Neural crest cell (in vitro differentiated cells): ENCODE measurements around the gene SAP30BP. TPM values are rescaled to one million over a fixed set of nuclear protein-coding genes. Genes with fewer than 3 reads are reported as not detected.

Experiments
- DNase-seq: peaks from one replicate; pipeline ENCODE4 v3.0.0; 2021; ENCODE audit warnings: low read depth, mixed read lengths, low spot score
- H3K27ac Mint-ChIP-seq: one replicate; pipeline ENCODE4 v1.8.0; 2021; ENCODE audit warnings: mild to moderate bottlenecking, mixed read lengths; ENCODE audit not compliant: unreplicated experiment
- H3K27me3 Mint-ChIP-seq: 2 replicates; pipeline ENCODE4 v1.8.0; 2021; ENCODE audit warnings: low read depth, mild to moderate bottlenecking, mixed read lengths
- H3K36me3 Mint-ChIP-seq: 2 replicates; pipeline ENCODE4 v1.8.0; 2021; ENCODE audit warnings: low read depth, mild to moderate bottlenecking, mixed read lengths
- H3K4me1 Mint-ChIP-seq: 2 replicates; pipeline ENCODE4 v1.8.0; 2021; ENCODE audit warnings: mixed read lengths
- H3K4me3 Mint-ChIP-seq: one replicate; pipeline ENCODE4 v1.8.0; 2021; ENCODE audit warnings: mild to moderate bottlenecking, mixed read lengths
- H3K9me3 Mint-ChIP-seq: 2 replicates; pipeline ENCODE4 v1.8.0; 2021; ENCODE audit warnings: mixed read lengths
- total RNA-seq: library from RNA; stranded (reverse); gene quantifications from 2 replicates; pipeline ENCODE4 v1.2.1, GENCODE V29; 2021
- TF ChIP-seq, protein P1 (sequence below): fragments of 200-600 bp; sonication (generic); conservative IDR thresholded peaks from 2 replicates; pipeline ENCODE4 v1.5.0; 2021; ENCODE audit warnings: antibody characterized with exemption, mild to moderate bottlenecking

Gene SAP30BP
- total RNA-seq, 1 donor from 2014 or later: 113 TPM

DNA sequence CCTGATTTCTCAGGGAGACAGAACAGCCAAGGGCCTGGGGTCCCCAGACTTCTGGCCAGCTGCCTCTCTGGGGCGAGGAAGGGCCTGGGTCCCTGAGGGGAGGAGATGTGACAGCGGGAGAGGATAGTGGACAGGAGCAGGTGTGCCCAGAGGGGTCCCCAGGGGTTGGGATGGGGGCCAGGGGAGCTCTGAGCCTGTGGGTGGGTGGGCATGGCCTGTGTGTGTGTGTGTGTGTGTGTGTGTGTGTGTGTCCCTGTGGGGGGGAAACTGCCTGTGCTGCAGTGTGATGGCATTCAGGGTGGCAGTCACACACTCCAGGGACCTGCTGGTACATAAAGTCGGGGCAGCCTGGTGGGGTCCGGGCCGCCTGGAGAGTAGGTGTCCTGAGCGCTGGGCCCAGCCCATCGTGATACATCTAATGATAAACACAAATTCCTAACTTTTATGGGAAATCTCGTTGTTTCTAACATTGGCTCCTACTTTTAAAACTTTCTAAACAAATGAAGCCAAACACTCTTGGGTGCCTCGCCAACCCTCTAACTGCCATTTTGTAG lies 55.5 kb downstream of the SAP30BP start:
- H3K4me1 Mint-ChIP-seq: no peaks in the 10 kb centered on the region
- H3K36me3 Mint-ChIP-seq: no peaks in the 10 kb centered on the region
- no peaks in the 10 kb centered on the region for H3K9me3 Mint-ChIP-seq
- peaks cover 49% of the 10 kb centered on the region for H3K27me3 Mint-ChIP-seq
- DNase-seq: no peak
- TF ChIP-seq, protein P1, sequence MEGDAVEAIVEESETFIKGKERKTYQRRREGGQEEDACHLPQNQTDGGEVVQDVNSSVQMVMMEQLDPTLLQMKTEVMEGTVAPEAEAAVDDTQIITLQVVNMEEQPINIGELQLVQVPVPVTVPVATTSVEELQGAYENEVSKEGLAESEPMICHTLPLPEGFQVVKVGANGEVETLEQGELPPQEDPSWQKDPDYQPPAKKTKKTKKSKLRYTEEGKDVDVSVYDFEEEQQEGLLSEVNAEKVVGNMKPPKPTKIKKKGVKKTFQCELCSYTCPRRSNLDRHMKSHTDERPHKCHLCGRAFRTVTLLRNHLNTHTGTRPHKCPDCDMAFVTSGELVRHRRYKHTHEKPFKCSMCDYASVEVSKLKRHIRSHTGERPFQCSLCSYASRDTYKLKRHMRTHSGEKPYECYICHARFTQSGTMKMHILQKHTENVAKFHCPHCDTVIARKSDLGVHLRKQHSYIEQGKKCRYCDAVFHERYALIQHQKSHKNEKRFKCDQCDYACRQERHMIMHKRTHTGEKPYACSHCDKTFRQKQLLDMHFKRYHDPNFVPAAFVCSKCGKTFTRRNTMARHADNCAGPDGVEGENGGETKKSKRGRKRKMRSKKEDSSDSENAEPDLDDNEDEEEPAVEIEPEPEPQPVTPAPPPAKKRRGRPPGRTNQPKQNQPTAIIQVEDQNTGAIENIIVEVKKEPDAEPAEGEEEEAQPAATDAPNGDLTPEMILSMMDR: no peak
- no peak overlapping the region for H3K4me3 Mint-ChIP-seq
- no peak overlapping the region for H3K27ac Mint-ChIP-seq

DNA sequence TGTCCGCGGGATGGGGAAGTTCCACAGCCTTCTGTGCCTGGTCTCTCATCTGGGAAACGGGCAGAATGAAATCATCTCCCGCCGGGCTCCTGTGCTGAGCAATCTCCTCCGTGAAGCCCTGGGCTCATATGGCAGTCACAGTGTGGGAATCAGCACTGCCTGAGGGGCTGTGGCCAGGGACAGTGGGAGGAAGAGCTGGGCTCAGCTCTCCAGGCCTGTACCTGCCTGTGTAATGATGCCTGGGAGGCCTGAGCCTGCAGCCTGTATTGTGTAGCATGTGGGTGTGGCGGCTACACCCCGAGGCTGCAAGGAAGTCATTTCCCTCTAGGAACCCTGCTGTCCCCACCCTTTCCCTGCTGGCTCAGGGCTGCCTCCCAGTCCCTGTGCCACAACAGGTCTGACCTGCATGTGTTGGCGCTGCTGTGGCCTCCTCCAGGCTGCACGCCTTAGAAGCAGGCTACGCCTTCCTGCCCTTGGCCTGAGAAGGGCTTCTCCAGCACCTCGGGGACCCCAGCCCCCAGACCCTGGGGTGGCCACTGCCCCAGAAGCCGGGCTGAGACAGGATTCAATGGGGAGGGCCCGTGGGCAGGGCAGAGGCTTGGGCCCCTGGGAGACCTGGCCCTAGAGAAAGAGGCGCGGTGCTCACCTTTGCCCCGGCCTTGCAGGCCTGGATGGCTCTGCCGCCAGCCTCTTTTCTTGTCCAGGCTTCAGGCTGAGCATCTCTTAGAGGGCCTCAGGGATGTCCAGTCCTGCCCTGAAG lies 56.2 kb downstream of the SAP30BP start:
- Mint-ChIP-seq H3K4me1 (no peaks in the 10 kb centered on the region), H3K27me3 (peaks cover 42% of the 10 kb centered on the region), H3K4me3 (no peak overlapping the region), H3K27ac (no peak overlapping the region), H3K36me3 (no peaks in the 10 kb centered on the region), H3K9me3 (no peaks in the 10 kb centered on the region)
- TF ChIP-seq, protein P1: no peak
- DNase-seq: no peak

DNA sequence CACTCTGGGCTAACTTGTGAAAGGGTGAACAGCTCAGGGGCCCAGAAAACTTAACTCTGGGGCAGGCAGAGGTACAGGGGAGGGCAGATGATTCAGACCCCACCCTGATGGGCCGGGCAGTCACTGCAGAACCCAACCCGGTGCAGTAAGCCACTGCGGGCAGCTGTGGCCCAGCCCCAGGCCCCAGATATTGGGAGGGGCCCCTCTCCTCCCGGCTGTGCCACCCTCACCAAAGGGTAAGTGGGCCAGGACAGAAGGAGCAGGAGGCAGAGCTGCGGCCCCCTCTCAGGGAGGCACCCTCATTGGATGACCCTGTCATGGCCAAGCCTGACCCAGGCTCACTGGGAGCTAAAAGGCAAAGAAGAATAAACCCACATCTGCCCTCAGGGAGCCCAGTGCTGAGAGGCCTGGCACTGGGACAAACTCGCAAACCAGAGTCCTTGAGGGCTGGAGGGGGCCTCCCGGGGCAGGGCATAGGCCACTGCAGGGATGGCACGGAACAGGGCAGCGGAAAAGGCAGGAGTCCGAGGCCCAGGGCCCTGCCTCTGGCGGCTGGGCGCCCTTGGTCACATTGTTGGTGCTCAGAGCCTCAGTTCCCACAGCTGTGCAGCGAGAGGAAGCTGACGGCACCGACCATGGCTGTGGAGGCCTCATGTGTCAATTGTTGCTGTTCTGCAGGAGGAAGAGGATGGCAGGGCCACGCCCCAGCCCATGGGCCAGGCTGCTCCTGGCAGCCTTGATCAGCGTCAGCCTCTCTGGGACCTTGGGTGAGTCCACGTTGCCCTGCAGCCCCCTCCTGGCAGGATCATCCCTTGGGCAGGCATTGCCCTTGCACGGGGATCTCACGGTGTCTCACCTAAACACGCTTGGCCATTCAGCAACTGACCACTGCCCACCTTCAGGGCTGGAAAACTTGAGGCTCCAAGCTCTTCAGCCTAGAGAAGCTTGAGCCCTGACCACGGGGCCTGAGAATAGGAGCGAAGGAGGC lies 57.2 kb downstream of the SAP30BP start:
- Mint-ChIP-seq H3K27ac (no peak overlapping the region), H3K4me3 (no peak overlapping the region)
- no peak for DNase-seq

DNA sequence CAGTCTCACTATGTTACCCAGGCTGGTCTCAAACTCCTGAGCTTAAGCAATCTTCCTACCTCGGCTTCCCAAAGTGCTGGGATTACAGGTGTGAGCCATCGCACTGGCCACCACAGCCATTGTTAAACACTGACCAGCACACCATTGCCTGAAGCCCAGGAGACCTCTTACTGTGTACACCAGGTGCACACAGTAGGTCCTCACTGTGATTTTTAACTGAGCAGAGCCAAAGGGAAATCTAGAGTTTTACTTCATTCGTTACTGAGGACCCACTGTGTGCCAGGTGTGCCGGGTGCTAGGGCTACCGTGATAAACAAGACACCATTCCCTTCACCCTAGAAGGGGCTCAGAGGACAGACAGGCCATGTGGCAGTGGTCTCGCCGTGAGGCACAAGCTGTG lies 58.4 kb downstream of the SAP30BP start:
- DNase-seq: no peak
- H3K27me3 Mint-ChIP-seq: peaks cover 21% of the 10 kb centered on the region
- no peak overlapping the region for H3K27ac Mint-ChIP-seq
- H3K4me3 Mint-ChIP-seq: no peak overlapping the region
- no peaks in the 10 kb centered on the region for H3K9me3 Mint-ChIP-seq
- TF ChIP-seq, protein P1: no peak
- no peaks in the 10 kb centered on the region for H3K4me1 Mint-ChIP-seq
- no peaks in the 10 kb centered on the region for H3K36me3 Mint-ChIP-seq

More for the DNA sequence above, 57.2 kb downstream of the SAP30BP start:
- Mint-ChIP-seq H3K4me1 (no peaks in the 10 kb centered on the region), H3K9me3 (no peaks in the 10 kb centered on the region), H3K36me3 (no peaks in the 10 kb centered on the region), H3K27me3 (peaks cover 33% of the 10 kb centered on the region)
- TF ChIP-seq, protein P1: no peak

DNA sequence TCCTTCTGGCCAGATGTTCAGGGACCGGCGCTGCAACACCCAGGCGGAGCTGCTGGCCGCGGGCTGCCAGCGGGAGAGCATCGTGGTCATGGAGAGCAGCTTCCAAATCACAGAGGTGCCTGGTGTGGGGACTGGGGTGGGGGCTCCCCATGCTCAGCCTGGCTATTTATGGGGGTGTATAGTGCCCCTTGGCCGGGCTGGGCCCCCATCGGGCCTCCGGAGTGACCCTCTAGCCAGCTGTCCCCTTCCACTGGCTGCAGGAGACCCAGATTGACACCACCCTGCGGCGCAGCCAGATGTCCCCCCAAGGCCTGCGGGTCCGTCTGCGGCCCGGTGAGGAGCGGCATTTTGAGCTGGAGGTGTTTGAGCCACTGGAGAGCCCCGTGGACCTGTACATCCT lies 60.3 kb downstream of the SAP30BP start:
- TF ChIP-seq, protein P1: no peak

More for the DNA sequence above, 60.3 kb downstream of the SAP30BP start:
- Mint-ChIP-seq H3K4me3 (no peak overlapping the region), H3K27ac (no peak overlapping the region), H3K36me3 (no peaks in the 10 kb centered on the region), H3K4me1 (no peaks in the 10 kb centered on the region), H3K9me3 (no peaks in the 10 kb centered on the region), H3K27me3 (peaks cover 10% of the 10 kb centered on the region)
- no peak for DNase-seq
